DMS79 (cell line): Measurements from ENCODE around the gene MED13.
"Not testable (repeated sequence)": the region's sequence is repeated elsewhere in the genome, so short reads cannot be mapped to it uniquely, and the experiment has no call there.

Experiments
- DNase-seq: peaks from one replicate; lab custom pipeline; 2025; lab: John Stamatoyannopoulos, UW

Gene MED13

DNA sequence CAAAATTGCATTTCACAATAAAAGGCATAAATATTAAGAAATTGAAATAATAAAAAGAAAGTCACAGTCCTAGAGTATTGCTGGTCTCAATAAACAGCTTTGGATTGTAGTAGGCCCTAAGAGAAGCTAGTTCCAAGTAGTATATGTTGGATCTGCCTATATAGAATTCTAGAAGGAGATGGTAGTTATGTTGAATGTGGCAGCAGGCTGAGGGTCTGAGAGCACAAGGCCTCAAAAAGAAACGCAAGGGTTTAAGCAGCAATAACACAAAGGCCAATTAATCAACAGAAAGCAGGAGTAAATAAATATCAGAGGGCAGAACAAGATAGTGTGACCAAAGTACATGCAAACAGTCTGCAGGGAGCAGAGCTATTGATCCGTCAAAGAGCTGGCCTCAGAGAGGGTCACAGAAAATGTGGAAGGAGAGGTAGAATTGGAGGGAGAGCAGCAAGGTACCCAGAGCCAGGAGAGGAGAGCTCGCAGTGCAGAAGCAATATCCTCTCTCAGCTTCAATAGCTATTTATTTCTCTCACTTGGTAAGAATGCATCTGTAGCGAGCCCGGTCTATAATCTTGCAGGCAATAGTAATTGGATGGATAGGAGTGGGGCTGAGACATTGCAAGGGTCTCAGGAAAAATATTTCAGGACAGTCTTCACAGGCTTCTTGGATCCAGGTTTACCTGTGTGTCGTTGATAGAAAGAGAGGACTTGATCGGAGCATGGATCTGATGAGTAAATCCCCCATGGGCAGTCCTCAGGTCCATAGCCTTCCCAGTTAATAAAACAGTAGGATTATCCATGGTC, 25.1 kb upstream of the MED13 start:
- DNase-seq, result no peak

DNA sequence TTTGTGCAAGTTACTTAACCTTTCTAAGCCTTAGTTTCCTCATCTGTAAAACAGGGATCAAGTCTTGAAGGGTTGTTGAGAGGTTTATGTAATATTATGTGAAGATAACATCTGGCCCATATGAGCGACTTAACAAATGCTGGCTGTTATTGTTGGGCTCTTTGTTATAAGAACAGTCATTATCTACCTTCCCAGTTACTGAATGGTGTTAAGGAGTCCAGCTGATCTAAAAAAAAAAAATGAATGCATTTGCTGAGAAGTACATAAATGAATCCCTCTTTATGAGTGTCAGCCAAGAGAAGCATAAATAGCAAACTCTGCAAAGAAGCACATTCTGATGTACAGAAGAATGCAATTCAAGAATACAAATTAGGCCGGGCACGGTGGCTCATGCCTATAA, 24.3 kb upstream of the MED13 start:
- DNase-seq, result no peak

DNA sequence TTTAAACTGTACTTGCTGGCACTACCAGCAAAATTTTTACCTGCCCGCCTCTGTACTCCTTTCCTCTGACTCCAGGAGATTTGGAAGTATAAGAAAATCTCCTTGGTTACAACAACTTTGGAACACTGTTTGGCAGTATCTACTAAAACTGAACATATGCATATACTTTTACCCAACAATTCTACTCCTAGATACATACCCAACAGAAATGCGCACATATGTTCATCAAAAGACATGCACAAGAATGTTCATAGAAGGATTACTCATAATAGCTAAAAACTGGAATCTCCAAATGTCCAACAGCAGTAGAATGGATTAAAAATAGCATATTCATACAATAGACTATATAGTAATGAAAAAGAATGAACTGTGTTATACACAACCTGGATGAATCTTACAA, 21.7 kb upstream of the MED13 start:
- no peak for DNase-seq

DNA sequence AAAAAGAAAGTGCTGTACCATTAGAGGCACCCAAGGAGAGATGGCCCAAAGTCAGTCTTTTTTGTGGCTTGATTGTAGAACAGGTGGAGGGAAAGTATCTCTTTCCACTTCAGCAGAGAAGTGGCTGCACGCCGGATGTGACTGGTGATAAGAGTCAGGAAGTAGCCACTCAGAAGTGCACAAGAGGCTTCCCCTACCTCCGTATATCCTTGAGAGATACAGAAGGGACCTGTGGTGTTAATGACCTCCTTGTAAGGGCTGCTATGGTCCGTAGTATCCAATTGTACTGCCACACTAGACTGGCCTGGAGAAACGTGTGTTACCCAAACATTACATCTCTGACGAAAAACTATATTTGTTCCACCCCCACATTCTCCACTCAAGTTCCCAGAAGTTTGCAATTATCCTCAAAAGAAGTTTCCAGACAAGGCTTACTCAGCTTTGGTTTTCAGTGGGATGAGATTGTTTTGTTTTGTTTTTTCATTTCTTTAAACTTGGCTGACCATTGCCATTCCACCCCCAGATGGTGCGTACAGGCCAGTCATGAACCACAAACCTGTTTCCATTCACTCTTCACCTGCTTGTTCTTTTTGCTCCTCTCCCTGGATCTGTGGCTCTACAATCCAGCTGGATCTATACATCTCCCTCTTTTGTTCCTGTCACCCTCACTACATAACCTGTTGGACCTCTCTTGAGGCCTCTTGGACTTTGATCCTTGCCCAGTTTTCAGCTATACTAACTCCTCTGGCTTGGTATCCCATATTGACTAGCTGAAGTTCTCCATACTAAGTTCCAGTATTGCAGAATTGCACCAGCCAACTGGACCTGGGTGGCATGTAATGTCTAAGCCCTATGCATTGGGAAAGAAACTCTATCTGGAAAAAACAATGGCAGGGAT, 20.7 kb upstream of the MED13 start:
- DNase-seq, result peak; percentile 44

DNA sequence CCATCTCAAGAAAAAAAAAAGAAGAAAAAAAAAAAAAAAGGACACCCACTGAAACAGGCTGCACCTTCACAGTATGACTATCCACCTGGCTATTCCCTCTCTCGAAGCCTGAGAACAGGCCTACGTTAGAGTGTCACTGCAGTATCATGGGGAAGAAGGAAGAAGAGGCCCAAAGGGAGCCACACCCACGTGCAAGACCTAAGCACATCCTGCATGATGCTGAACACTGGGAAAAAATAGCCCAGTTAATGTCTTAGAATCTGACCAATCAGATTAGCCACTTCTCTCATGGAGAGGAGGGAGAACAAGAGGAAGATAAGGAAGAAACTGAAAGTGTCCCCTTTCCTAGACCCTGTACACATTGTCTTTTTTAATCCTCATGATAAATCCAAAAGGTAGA, 19.5 kb upstream of the MED13 start:
- DNase-seq, result no peak

DNA sequence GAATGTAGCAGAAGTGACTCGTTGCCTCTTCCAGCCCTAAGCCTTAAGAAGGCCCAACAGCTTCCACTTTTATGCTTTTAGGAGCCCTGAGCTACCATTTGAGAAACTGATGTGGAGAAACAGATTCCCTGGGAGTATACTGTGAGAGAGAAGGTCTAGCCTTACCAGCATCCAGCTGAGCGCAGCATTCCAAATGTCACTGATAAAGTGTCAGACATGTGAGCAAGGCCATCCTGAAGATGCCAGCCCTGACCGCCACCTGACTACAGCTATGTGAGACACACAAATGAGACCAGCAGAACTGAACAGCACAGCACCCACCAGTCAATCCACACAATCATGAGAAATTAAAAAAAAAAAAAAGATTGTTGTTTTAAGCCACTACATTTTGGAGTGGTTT, 18.6 kb upstream of the MED13 start:
- no peak for DNase-seq

DNA sequence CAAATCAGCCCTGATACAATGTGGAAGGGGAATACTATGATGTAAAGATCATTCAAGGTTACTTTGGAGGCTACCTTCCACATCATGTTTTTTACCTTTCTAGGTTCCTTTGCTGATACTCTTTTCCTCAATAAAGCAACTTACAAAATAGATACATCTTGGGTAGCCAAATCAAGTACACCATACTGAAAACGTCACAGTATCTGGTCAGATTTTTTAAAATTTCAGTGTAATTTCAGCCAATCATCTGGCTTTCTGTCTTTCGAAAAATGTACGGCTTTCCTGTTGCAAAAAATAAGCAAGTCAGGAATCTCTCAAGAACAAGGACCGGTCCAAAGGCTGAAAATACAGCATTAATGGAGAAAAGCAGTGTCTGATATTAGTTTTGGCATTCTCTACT, 15.6 kb upstream of the MED13 start:
- DNase-seq, result no peak

DNA sequence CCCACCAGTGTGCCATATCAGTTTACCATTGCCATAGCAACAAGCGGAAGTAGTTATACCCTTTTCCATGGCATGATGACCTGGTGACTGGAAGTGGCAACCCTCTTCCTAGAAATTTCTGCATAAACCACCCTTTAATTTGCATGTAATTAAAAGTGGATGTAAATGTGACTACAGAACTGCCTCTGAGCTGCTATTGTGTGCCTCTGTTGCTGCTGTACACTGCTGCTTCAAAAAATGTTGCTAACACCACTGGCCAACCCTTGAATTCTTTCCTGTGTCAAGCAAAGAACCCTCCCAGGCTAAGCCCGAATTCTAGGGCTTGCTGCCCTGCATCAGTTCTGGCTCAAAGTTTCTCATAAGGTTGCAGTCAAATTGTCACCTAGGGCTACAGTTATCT, 12.9 kb upstream of the MED13 start:
- DNase-seq, result no peak

DNA sequence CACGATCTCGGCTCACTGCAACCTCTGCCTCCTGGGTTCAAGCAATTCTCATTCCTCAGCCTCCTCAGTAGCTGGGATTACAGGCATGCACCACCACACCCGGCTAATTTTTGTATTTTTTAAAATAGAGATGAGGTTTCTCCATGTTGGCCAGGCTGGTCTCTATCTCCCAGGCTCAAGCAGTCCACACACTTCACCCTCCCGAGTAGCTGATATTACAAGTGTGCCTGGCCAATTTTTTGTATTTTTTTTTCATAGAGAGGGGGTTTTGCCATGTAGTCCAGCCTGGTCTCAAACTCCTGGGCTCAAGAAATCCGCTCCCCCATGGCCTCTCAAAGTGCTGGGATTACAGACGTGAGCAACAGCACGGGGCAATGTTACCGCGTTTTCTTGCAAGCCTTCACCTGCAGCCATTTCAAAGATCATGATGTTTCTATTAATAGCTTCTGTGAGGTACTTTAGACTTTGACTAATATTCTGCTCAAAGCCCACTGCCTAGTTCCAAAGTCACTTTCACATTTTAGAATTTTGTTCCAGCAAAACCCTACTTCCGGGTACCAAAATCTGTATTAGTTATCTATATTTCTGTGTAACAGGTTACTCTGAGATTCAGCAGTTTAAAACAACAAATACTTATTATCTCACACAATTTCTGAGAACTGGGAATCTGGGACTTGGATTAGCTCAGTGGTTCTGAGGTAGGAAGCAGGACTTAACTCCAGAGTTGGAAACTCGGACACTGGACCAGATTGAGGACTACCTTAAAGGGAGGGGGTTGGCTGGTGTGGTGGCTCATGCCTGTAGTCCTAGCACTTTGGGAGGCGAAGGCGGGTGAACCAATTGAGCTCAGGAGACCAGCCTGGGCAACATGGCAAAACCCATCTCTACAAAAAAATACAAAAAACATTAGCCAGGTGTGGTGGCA, 12.0 kb upstream of the MED13 start:
- DNase-seq, result no peak

DNA sequence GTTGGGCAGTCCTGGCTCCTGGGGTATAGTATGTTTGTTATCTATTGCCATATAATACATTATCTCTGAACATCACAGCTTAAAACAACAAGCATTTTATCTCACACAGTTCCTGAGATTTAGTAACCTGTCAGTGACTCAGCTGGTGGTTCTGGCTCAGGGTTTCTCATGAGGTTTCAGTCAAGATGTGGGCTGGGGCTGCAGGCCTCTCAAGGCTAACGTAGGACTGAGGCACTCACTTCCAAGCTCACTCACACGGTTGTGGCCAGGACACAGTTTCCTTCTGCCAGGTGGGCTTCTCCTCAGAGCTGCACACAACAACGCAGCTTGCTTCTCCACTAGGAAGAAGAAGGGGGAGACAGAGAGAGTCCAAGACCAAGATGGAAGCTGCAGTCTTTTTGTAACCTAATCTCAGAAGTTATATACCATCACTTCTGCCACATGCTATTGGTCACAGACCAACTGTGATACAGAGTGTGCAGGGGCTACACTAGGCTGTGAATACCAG, 10.3 kb upstream of the MED13 start:
- DNase-seq, result no peak

DNA sequence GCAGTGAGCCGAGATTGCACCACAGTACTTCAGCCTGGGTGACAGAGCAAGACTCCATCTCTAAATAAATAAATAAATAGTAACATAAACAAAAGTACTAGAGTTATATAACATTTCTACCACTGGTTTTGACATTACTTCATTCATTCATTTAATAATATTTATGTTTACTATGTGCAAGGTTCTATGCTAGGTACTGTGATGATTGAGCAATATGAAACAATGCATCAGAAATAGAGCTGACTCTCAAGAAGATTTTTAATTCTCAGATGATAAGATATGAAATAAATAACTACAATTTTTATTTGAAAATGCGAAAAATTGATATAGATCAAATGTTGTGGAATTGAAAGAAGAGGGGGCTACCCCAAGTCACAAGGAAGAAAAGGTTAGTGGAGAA, 8.9 kb upstream of the MED13 start:
- no peak for DNase-seq

DNA sequence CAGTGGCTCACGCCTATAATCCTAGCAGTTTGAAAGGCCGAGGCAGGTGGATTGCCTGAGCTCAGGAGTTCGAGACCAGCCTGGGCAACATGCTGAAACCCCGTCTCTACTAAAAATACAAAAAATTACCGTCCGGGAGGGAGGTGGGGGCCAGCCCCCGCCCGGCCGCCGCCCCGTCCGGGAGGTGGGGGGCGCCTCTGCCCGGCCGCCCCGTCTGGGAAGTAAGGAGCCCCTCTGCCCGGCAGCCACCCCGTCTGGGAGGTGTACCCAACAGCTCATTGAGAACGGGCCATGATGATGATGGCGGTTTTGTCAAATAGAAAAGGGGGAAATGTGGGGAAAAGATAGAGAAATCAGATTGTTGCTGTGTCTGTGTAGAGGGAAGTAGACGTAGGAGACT, 7.8 kb upstream of the MED13 start:
- DNase-seq, result not testable (repeated sequence)

DNA sequence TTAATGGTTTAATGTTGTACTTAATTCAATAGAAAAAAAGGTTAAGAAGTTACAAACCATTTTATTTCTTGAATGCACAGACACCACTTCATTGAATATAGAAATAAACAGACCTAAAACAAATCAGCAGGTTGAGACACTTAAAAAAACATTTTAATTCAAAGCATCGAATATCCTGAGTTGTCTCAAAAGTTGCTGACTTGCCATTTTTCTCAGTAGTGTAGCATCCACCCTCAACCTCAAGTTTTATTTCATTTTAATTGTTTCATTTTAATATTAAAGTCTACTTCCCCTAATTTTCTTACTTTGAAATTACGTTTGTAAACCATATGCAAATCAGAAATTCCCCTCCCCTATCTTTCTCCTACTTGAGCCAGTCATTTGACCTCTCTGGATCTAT, 5.8 kb upstream of the MED13 start:
- no peak for DNase-seq

DNA sequence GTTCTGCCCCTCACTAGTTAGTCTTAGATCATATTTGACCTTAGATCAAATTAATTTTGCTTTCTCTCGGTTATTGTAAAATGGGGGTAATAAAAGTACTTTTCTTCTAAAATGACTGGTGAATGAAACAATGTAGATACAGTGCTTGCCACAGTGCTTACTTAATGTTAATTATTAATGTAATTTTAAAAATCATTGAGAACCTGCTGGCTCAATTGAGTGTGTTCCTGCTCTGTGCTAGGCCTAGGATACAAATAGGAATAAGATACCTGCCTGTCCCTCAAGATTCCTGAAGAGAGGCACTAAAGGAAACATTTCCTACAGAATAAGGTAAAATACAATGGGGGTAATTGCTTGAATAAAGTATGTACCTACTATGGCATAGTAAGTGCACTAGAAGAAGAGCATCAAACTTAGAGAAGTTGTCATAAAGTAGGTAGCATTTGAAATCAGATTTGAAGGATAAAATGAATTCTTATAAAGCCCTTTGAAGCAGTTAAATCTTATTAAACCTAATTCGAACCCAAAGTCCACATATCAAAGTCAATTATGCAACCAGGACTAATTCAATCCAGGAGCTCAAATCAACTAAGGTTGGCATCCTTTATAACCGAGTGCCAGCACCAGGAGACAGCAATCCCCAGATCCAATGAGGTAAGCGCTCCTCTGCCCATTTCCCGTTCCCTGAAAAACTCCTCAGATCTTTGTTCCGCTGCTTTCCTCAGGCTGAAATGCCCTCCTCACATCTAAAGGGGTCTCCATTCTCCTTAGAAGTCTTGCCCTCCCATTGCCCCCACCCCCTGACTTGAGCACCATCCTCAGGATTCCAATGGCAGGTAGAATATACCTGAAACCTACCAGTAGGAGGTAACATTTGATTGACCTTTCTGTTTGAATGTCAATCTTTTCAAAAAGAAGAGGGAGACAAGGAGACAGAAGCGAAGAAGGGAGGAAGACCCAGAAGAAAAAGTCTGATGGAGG, 2.4 kb upstream of the MED13 start:
- DNase-seq, result no peak

DNA sequence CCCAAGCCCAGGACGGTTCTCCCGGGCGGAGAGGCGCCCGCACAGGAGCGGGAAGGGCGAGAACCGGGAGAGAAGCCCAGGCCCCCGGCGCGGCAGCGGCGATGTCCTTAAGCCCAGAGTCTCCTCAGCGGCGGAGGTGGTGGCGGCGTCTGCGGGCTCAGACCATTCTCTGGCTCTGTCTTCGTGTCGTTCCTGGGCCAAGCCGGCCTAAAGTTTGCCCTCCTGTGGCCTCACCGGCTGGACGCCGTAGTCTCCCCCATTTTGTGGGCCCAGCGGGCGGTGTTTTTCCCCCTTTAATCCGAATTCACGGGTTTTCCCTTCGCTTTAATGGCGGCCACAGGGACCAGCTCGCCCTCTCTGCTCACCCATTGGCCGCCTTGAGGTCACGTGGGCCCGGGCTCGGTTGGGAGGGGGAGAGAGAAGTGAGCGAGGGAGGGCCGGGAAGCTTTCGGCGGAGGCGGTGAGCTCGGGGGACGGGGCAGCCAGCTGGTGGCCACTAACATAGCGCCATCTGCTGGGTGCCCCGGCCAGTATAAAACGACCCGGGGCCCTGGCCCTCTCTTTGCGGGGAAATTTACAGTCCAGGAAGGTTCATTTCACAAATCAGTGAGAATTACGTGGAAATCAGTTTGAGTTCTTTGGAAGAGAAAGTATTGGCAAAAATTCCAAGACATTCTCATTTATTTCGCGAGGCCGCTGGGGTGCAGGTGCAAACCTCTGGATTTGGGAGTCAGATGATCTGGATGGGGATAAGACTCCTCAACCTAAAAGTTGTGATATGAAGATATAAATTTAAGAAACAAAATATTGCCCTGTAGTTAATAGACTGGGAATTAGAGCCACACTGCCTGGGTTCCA, 762 bp upstream of the MED13 start:
- DNase-seq, result peak; percentile 82

DNA sequence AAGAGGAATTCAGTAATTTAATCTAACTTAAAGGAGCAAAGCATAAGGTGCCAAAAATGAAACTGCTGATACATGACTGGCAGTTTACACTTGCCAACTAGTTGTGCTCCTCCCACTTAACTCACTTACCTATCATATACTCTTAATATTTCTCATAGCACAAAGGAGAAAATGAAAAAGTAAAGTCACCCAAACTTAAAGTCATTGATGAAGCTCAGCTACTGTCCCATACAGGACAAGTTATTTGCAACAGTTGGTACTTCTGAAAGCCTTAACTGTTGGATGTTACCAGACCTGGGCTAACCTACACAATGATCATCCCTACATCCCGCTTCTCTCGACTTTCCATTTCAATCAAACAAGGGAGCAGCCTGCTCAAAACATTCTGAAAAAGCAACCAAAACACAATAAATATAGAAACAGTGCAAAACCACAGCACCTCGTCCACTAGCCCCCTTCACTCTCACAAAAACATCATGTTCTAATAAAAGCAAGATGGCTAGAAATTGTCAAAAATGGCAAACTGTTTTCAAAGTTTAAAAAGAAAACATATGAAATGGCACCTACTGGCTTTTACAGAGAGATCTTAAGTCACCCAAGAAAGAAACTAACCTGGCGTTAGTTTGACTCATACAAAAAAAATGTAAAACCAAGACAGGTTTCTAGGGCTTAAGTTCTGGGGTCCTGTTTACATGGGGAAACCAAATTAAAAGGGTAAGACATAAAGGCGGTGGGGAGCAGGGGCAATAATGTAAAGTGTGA, 868 bp downstream of the MED13 start:
- DNase-seq, result no peak

DNA sequence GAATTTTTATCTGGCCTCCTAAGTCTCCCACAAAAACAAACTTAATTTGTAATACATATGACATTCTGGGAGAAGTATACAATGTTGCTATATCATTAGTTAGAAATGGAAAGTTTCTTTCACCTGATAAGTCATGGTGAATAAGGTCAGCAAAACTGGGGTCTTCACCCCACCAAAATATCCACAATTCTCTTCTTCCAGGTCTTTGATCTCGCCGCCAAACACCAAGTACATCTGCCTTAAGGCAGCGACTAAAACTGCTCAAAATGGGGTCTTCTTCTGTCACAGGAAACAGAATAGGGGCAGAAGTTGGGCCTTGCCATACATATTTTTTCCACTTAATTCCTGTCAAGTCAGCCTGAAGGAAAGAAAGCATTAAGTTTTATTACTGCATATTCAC, 2.1 kb downstream of the MED13 start:
- no peak for DNase-seq

DNA sequence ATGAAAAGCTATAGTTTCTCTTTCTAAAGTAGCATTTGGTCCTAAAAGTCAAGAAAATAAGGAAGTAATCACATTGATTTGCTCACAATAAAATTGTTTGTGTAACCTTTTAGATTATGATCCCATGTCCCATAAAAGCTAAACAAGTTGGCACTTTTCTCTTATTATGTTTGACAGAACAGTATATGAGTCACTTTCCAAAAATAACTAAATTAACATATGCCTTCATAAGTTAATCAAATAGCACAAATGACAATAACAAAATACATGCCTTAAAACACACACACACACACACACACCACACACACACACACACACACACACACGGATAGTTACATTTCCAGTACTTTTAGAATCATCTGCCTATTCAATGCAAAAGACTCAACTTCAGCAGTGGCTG, 2.8 kb downstream of the MED13 start:
- no peak for DNase-seq

DNA sequence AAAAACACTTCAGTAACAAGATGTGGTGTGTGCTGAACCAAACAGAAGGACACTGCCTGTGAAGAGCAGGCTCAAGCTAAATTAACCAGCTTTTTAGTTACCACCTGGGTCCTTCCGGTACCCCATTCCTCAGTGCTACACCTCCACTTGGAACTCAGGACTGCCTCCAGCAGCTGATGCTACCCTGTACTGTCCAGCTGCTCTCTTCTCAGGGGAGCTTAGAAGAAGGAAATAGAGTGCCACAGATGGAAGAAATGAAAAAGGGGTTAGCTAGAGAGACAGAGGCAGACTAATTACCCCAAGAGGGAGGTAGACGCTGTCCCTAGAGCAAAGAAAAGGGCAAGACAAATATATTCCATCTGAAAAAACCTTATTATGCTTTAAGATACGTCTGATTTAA, 5.7 kb downstream of the MED13 start:
- no peak for DNase-seq
